Neuronal stem cell (in vitro differentiated cells): ENCODE measurements around the gene PARVA.

Experiments used
- DNase-seq: peaks from one replicate; pipeline ENCODE4 v3.0.0-alpha.2; 2013; ENCODE audit warnings: low spot score
- H2AFZ ChIP-seq: one replicate; pipeline ENCODE4 v1.6.1; 2013; ENCODE audit warnings: mild to moderate bottlenecking, low read length, inconsistent platforms
- H2AK5ac ChIP-seq: 2 replicates; pipeline ENCODE4 v1.6.1; 2013; ENCODE audit warnings: low read depth, mild to moderate bottlenecking, inconsistent platforms, low read length, moderate library complexity, mixed read lengths
- H2BK120ac ChIP-seq: 2 replicates; pipeline ENCODE4 v1.6.1; 2013; ENCODE audit warnings: low read depth, mild to moderate bottlenecking, inconsistent platforms, low read length, moderate library complexity, mixed read lengths
- H2BK12ac ChIP-seq: one replicate; pipeline ENCODE4 v1.6.1; 2013; ENCODE audit warnings: low read length, inconsistent platforms
- H2BK15ac ChIP-seq: 2 replicates; pipeline ENCODE4 v1.6.1; 2013; ENCODE audit warnings: mild to moderate bottlenecking, low read length, inconsistent platforms, mixed read lengths
- H2BK5ac ChIP-seq: one replicate; pipeline ENCODE4 v1.6.1; 2013; ENCODE audit warnings: inconsistent platforms, mild to moderate bottlenecking, low read length, moderate library complexity
- H3K14ac ChIP-seq: one replicate; pipeline ENCODE4 v1.6.1; 2013; ENCODE audit warnings: low read length, inconsistent platforms
- H3K18ac ChIP-seq: 2 replicates; pipeline ENCODE4 v1.6.1; 2013; ENCODE audit warnings: low read length, inconsistent platforms
- H3K23ac ChIP-seq: 2 replicates; pipeline ENCODE4 v1.6.1; 2013; ENCODE audit warnings: low read depth, mild to moderate bottlenecking, mixed read lengths, low read length, inconsistent platforms; ENCODE audit not compliant: poor library complexity
- H3K27ac ChIP-seq: replicated peaks from 3 replicates; pipeline ENCODE4 v1.5.1; 2013; ENCODE audit warnings: low read length, inconsistent platforms
- H3K27me3 ChIP-seq, 3 experiments: 2 replicates each; pipeline ENCODE4 v1.6.1; 2013; ENCODE audit warnings: low read length in 3 of 3, mild to moderate bottlenecking in 2 of 3, inconsistent platforms in 1 of 3, low read depth in 1 of 3, mixed read lengths in 1 of 3, moderate library complexity in 1 of 3; ENCODE audit not compliant: control insufficient read depth in 3 of 3, insufficient read depth in 3 of 3
- H3K36me3 ChIP-seq, 2 donors: replicated peaks in 1 of 2; 2 replicates each; pipeline ENCODE4 v1.6.1; 2013; ENCODE audit warnings: low read length in 2 of 2; ENCODE audit not compliant: control insufficient read depth in 2 of 2, insufficient read depth in 2 of 2
- H3K4ac ChIP-seq: 2 replicates; pipeline ENCODE4 v1.6.1; 2013; ENCODE audit warnings: inconsistent platforms, mild to moderate bottlenecking, low read length, moderate library complexity
- H3K4me1 ChIP-seq, 2 donors: 1 replicate in 1 of 2; 2 replicates in 1 of 2; pipeline ENCODE4 v1.6.1; 2013; ENCODE audit warnings: low read length in 2 of 2, low read depth in 1 of 2; ENCODE audit not compliant: control insufficient read depth in 2 of 2, insufficient read depth in 1 of 2
- H3K4me2 ChIP-seq: one replicate; pipeline ENCODE4 v1.6.1; 2013; ENCODE audit warnings: mild to moderate bottlenecking, low read length, inconsistent platforms; ENCODE audit not compliant: insufficient read depth, poor library complexity, severe bottlenecking
- H3K4me3 ChIP-seq, 2 donors: 2 replicates each; pipeline ENCODE4 v1.5.1; 2013; ENCODE audit warnings: low read length in 2 of 2, mild to moderate bottlenecking in 2 of 2, inconsistent platforms in 1 of 2, moderate library complexity in 1 of 2
- H3K79me1 ChIP-seq: one replicate; pipeline ENCODE4 v1.6.1; 2013; ENCODE audit warnings: low read depth, mild to moderate bottlenecking, inconsistent platforms, low read length, moderate library complexity
- H3K9ac ChIP-seq: one replicate; pipeline ENCODE4 v1.6.1; 2013; ENCODE audit warnings: mild to moderate bottlenecking, low read depth, low read length, inconsistent platforms; ENCODE audit not compliant: poor library complexity
- H3K9me3 ChIP-seq, 2 donors: replicated peaks in 1 of 2; 2 replicates each; pipeline versions ENCODE3 to v1.6.1; 2013; ENCODE audit warnings: low read length in 2 of 2, mild to moderate bottlenecking in 2 of 2, inconsistent platforms in 1 of 2, low read depth in 1 of 2, mixed read lengths in 1 of 2, moderate library complexity in 1 of 2; ENCODE audit not compliant: control insufficient read depth in 2 of 2, insufficient read depth in 1 of 2
- H4K8ac ChIP-seq: one replicate; pipeline ENCODE4 v1.6.1; 2013; ENCODE audit warnings: low read depth, mild to moderate bottlenecking, inconsistent platforms, low read length, moderate library complexity
- H4K91ac ChIP-seq: one replicate; pipeline ENCODE4 v1.6.1; 2013; ENCODE audit warnings: low read length, low read depth, mild to moderate bottlenecking, inconsistent platforms; ENCODE audit not compliant: poor library complexity
- WGBS, 2 donors: extraction: QIAGEN DNeasy Blood & Tissue Kit; methylation state at CpG; one replicate each; pipeline ENCODE4 v1.1.7; 2013; ENCODE audit warnings: missing lambda C conversion rate in 2 of 2, mixed read lengths in 1 of 2; ENCODE audit not compliant: insufficient read length in 2 of 2, insufficient replicate concordance in 1 of 2; ENCODE audit errors: extremely low coverage in 2 of 2; 5-methylcytosine and 5-hydroxymethylcytosine counted together

The PARVA gene

GRCh38 chr11:12539572-12539971 lies 162.2 kb downstream of the PARVA start:
- no CpG with 5 or more reads among the region's 4 CpGs for WGBS, 2 donors

GRCh38 chr11:12540075-12540680 lies 162.8 kb downstream of the PARVA start:
- H3K79me1 ChIP-seq: no peaks in the 10 kb centered on the region
- no peak overlapping the region for H2BK15ac ChIP-seq
- no peak overlapping the region for H3K23ac ChIP-seq
- H3K4me1 ChIP-seq: peaks cover 0 to 9% of the 10 kb centered on the region in 2 donors
- H3K18ac ChIP-seq: no peak overlapping the region
- H3K27me3 ChIP-seq: peaks cover 0 to 8% (median 0%) of the 10 kb centered on the region in 3 experiments
- DNase-seq: no peak
- WGBS, 2 donors: no CpG with 5 or more reads among the region's 5 CpGs
- no peak overlapping the region for H2AK5ac ChIP-seq
- H3K27ac ChIP-seq: no peak overlapping the region
- H3K4me2 ChIP-seq: no peak overlapping the region
- H2BK12ac ChIP-seq: no peak overlapping the region
- no peak overlapping the region for H3K9ac ChIP-seq
- no peak overlapping the region for H2BK5ac ChIP-seq
- no peak overlapping the region for H3K4ac ChIP-seq
- H3K36me3 ChIP-seq: no peaks in the 10 kb centered on the region
- H3K9me3 ChIP-seq: no peaks in the 10 kb centered on the region
- no peak overlapping the region for H4K8ac ChIP-seq
- no peak overlapping the region for H2AFZ ChIP-seq
- no peak overlapping the region for H3K4me3 ChIP-seq
- H2BK120ac ChIP-seq: no peak overlapping the region
- no peak overlapping the region for H4K91ac ChIP-seq
- no peak overlapping the region for H3K14ac ChIP-seq

More at GRCh38 chr11:12539572-12539971, 162.2 kb downstream of the PARVA start:
- H2BK15ac ChIP-seq: no peak overlapping the region
- no peak overlapping the region for H3K9ac ChIP-seq
- no peak overlapping the region for H4K8ac ChIP-seq
- DNase-seq: no peak
- peaks cover 0 to 9% of the 10 kb centered on the region in 2 donors for H3K4me1 ChIP-seq
- no peak overlapping the region for H2BK120ac ChIP-seq
- H3K4me3 ChIP-seq: no peak overlapping the region
- H3K9me3 ChIP-seq: no peaks in the 10 kb centered on the region
- no peak overlapping the region for H2BK5ac ChIP-seq
- no peak overlapping the region for H2BK12ac ChIP-seq
- no peak overlapping the region for H3K18ac ChIP-seq
- H3K4me2 ChIP-seq: no peak overlapping the region
- no peaks in the 10 kb centered on the region for H3K36me3 ChIP-seq
- no peak overlapping the region for H3K4ac ChIP-seq
- H2AFZ ChIP-seq: no peak overlapping the region
- H3K27ac ChIP-seq: no peak overlapping the region
- no peak overlapping the region for H3K23ac ChIP-seq
- H2AK5ac ChIP-seq: no peak overlapping the region
- H3K79me1 ChIP-seq: no peaks in the 10 kb centered on the region
- H3K14ac ChIP-seq: no peak overlapping the region
- H3K27me3 ChIP-seq: peaks cover 0 to 8% (median 0%) of the 10 kb centered on the region in 3 experiments
- H4K91ac ChIP-seq: no peak overlapping the region

- Histone ChIP-seq H3K4me3 (no peak overlapping the region), H3K18ac (peak overlapping the region; percentile 85), H2AK5ac (no peak overlapping the region), H4K8ac (no peak overlapping the region), H2BK5ac (no peak overlapping the region), H3K4ac (no peak overlapping the region), H3K9me3 (no peaks in the 10 kb centered on the region), H3K23ac (no peak overlapping the region), H2BK12ac (no peak overlapping the region), H3K27me3 (peaks cover 0 to 8% (median 0%) of the 10 kb centered on the region in 3 experiments), H3K36me3 (no peaks in the 10 kb centered on the region), H4K91ac (peak overlapping the region; percentile 13), H3K14ac (peak overlapping the region; percentile 61), H3K4me1 (peaks cover 0 to 9% of the 10 kb centered on the region in 2 donors), H3K4me2 (no peak overlapping the region), H3K27ac (no peak overlapping the region), H3K79me1 (no peaks in the 10 kb centered on the region), H2AFZ (no peak overlapping the region), H2BK15ac (no peak overlapping the region), H3K9ac (no peak overlapping the region), H2BK120ac (no peak overlapping the region)
- no CpG with 5 or more reads among the region's 6 CpGs for WGBS, 2 donors
- DNase-seq: no peak
Observed at GRCh38 chr11:12540913-12541582, 163.7 kb downstream of the PARVA start.

GRCh38 chr11:12541583-12542151 lies 164.3 kb downstream of the PARVA start:
- H2AK5ac ChIP-seq: no peak overlapping the region
- H3K79me1 ChIP-seq: no peaks in the 10 kb centered on the region
- no peaks in the 10 kb centered on the region for H3K36me3 ChIP-seq
- no peak overlapping the region for H2BK120ac ChIP-seq
- peak overlapping the region; percentile 85 for H3K18ac ChIP-seq
- no peak overlapping the region for H3K9ac ChIP-seq
- H3K14ac ChIP-seq: peak overlapping the region; percentile 61
- peaks cover 0 to 8% (median 0%) of the 10 kb centered on the region in 3 experiments for H3K27me3 ChIP-seq
- H3K4me3 ChIP-seq: no peak overlapping the region
- whole genome bisulfite sequencing, 2 donors: no CpG with 5 or more reads among the region's 9 CpGs
- no peak overlapping the region for H4K8ac ChIP-seq
- H3K4ac ChIP-seq: no peak overlapping the region
- H3K27ac ChIP-seq: no peak overlapping the region
- DNase-seq: no peak
- peaks cover 0 to 9% of the 10 kb centered on the region in 2 donors for H3K4me1 ChIP-seq
- no peak overlapping the region for H2BK12ac ChIP-seq
- no peak overlapping the region for H2BK15ac ChIP-seq
- H3K23ac ChIP-seq: no peak overlapping the region
- H4K91ac ChIP-seq: peak overlapping the region; percentile 13
- H2BK5ac ChIP-seq: no peak overlapping the region
- H2AFZ ChIP-seq: no peak overlapping the region
- H3K9me3 ChIP-seq: no peaks in the 10 kb centered on the region
- no peak overlapping the region for H3K4me2 ChIP-seq
